HEK293 (cell line): ENCODE data around the gene LEFTY1.

Source experiments
- EGR2 ChIP-seq: fragments of 450-650 bp; formaldehyde crosslinking; IDR thresholded peaks from 2 replicates; pipeline ENCODE4 v1.5.1; 2016; ENCODE audit warnings: low read depth, missing biosample characterization, missing genetic modification characterization
- IKZF3 ChIP-seq: fragments of 450-650 bp; IDR thresholded peaks from 2 replicates; pipeline ENCODE4 v1.5.0; 2018; ENCODE audit warnings: missing biosample characterization, mild to moderate bottlenecking, missing genetic modification characterization, moderate library complexity
- KLF1 ChIP-seq: fragments of 450-650 bp; formaldehyde crosslinking; IDR thresholded peaks from 2 replicates; pipeline ENCODE4 v1.5.1; 2016; ENCODE audit warnings: missing biosample characterization, missing genetic modification characterization
- KLF10 ChIP-seq: fragments of 450-650 bp; IDR thresholded peaks from 2 replicates; pipeline ENCODE4 v1.5.1; 2018; ENCODE audit warnings: missing biosample characterization, mild to moderate bottlenecking, missing genetic modification characterization
- SP3 ChIP-seq: fragments of 450-650 bp; formaldehyde crosslinking; IDR thresholded peaks from 2 replicates; pipeline ENCODE4 v1.5.1; 2016; ENCODE audit warnings: missing biosample characterization, missing genetic modification characterization
- ZEB2 ChIP-seq: fragments of 450-650 bp; formaldehyde crosslinking; IDR thresholded peaks from 2 replicates; pipeline ENCODE4 v1.5.1; 2016; ENCODE audit warnings: missing biosample characterization, missing genetic modification characterization
- ZFHX2 ChIP-seq: fragments of 450-650 bp; formaldehyde crosslinking; conservative IDR thresholded peaks from 2 replicates; pipeline ENCODE4 v1.5.1; 2016; ENCODE audit warnings: missing biosample characterization, missing genetic modification characterization
- ZFP3 ChIP-seq: fragments of 450-650 bp; formaldehyde crosslinking; IDR thresholded peaks from 2 replicates; pipeline ENCODE4 v1.5.1; 2016; ENCODE audit warnings: low read depth, missing biosample characterization, missing genetic modification characterization
- ZFP37 ChIP-seq: fragments of 450-650 bp; formaldehyde crosslinking; IDR thresholded peaks from 2 replicates; pipeline ENCODE4 v1.5.1; 2016; ENCODE audit warnings: missing biosample characterization, missing genetic modification characterization
- ZFP69B ChIP-seq: fragments of 450-650 bp; formaldehyde crosslinking; IDR thresholded peaks from 2 replicates; pipeline ENCODE4 v1.5.1; 2016; ENCODE audit warnings: missing biosample characterization, missing genetic modification characterization
- ZNF2 ChIP-seq: fragments of 450-650 bp; formaldehyde crosslinking; IDR thresholded peaks from 2 replicates; pipeline ENCODE4 v1.5.1; 2016; ENCODE audit warnings: missing biosample characterization, missing genetic modification characterization
- ZNF335 ChIP-seq: fragments of 450-650 bp; formaldehyde crosslinking; conservative IDR thresholded peaks from 2 replicates; pipeline ENCODE4 v1.5.1; 2016; ENCODE audit warnings: missing biosample characterization, missing genetic modification characterization
- ZNF416 ChIP-seq: fragments of 450-650 bp; formaldehyde crosslinking; IDR thresholded peaks from 2 replicates; pipeline ENCODE4 v1.5.1; 2016; ENCODE audit warnings: missing biosample characterization, missing genetic modification characterization
- ZNF501 ChIP-seq: fragments of 450-650 bp; formaldehyde crosslinking; IDR thresholded peaks from 2 replicates; pipeline ENCODE4 v1.5.1; 2016; ENCODE audit warnings: missing biosample characterization, missing genetic modification characterization
- ZNF510 ChIP-seq: fragments of 450-650 bp; formaldehyde crosslinking; IDR thresholded peaks from 2 replicates; pipeline ENCODE4 v1.5.1; 2018; ENCODE audit warnings: mild to moderate bottlenecking, missing genetic modification characterization, missing biosample characterization; ENCODE audit not compliant: insufficient replicate concordance
- ZNF548 ChIP-seq: fragments of 450-650 bp; formaldehyde crosslinking; IDR thresholded peaks from 2 replicates; pipeline ENCODE4 v1.5.1; 2016; ENCODE audit warnings: missing biosample characterization, missing genetic modification characterization
- ZNF658 ChIP-seq: fragments of 450-650 bp; formaldehyde crosslinking; IDR thresholded peaks from 2 replicates; pipeline ENCODE4; 2016; ENCODE audit warnings: missing biosample characterization, missing genetic modification characterization
- ZNF677 ChIP-seq: fragments of 450-650 bp; IDR thresholded peaks from 2 replicates; pipeline ENCODE4 v1.5.0; 2018; ENCODE audit warnings: missing biosample characterization, mild to moderate bottlenecking, missing genetic modification characterization, moderate library complexity
- ZNF76 ChIP-seq: fragments of 450-650 bp; formaldehyde crosslinking; IDR thresholded peaks from 2 replicates; pipeline ENCODE4; 2016; ENCODE audit warnings: low read depth, missing biosample characterization, missing genetic modification characterization, borderline replicate concordance
- TF ChIP-seq, protein P1 (sequence below): fragments of 450-650 bp; formaldehyde crosslinking; IDR thresholded peaks from 2 replicates; pipeline ENCODE4 v1.5.1; 2017; ENCODE audit warnings: missing biosample characterization, missing genetic modification characterization
- TF ChIP-seq, protein P2 (sequence below): fragments of 450-650 bp; formaldehyde crosslinking; IDR thresholded peaks from 2 replicates; pipeline ENCODE4 v1.5.1; 2016; ENCODE audit warnings: missing biosample characterization, missing genetic modification characterization
- TF ChIP-seq, protein P3 (sequence below): fragments of 450-650 bp; formaldehyde crosslinking; IDR thresholded peaks from 2 replicates; pipeline ENCODE4 v1.5.1; 2016; ENCODE audit warnings: missing biosample characterization, missing genetic modification characterization, low read depth
- TF ChIP-seq, protein P4 (sequence below): fragments of 450-650 bp; formaldehyde crosslinking; IDR thresholded peaks from 2 replicates; pipeline ENCODE4 v1.5.1; 2016; ENCODE audit warnings: missing biosample characterization, missing genetic modification characterization
- TF ChIP-seq, protein P5 (sequence below): fragments of 450-650 bp; formaldehyde crosslinking; IDR thresholded peaks from 2 replicates; pipeline ENCODE4 v1.5.0; 2017; ENCODE audit warnings: missing biosample characterization, missing genetic modification characterization, borderline replicate concordance
- TF ChIP-seq, protein P6 (sequence below): fragments of 450-650 bp; formaldehyde crosslinking; IDR thresholded peaks from 2 replicates; pipeline ENCODE4 v1.5.1; 2016; ENCODE audit warnings: missing biosample characterization, missing genetic modification characterization
- TF ChIP-seq, protein P7 (sequence below): fragments of 450-650 bp; formaldehyde crosslinking; IDR thresholded peaks from 2 replicates; pipeline ENCODE4 v1.5.1; 2016; ENCODE audit warnings: missing biosample characterization, missing genetic modification characterization

The LEFTY1 gene

DNA sequence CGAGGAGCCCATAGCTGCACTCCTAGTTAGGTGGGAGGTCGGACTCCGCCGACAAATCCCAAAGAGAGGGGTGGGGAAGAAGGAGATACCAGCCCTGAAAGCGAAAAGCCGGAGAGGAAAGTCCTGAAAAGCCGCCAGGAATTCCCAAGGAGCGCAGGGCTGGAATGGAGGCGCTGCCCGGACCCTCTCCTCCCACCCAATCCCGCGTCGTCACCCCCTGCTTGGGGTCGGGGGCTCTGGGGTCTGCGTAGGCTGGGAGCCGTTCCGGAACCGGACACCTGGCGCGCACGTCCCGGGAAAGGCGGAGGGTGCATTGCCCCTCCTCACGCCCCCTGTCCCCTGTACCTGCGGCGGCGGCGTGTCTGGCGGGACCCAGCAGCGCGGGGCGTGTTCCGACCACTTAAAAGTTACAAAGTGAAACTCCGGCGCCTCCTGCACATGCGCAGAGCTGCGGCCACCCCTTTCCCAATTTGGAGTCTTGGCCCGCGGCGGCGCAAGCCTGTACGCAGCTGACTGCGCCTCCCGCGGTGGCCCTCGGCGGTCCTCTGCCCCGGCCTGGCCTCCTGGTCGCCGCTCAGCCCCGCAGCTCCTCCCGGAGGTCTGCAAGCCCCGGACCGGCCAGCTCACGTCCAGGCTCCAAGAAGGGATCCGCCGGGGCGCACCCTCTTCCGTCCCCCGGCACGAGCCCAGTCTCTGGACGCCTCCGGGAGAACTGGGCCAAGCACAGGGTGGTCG is 6.8 kb downstream of the LEFTY1 start, which contains the start of gene TMEM63A (continued):
- TF ChIP-seq, protein P1, sequence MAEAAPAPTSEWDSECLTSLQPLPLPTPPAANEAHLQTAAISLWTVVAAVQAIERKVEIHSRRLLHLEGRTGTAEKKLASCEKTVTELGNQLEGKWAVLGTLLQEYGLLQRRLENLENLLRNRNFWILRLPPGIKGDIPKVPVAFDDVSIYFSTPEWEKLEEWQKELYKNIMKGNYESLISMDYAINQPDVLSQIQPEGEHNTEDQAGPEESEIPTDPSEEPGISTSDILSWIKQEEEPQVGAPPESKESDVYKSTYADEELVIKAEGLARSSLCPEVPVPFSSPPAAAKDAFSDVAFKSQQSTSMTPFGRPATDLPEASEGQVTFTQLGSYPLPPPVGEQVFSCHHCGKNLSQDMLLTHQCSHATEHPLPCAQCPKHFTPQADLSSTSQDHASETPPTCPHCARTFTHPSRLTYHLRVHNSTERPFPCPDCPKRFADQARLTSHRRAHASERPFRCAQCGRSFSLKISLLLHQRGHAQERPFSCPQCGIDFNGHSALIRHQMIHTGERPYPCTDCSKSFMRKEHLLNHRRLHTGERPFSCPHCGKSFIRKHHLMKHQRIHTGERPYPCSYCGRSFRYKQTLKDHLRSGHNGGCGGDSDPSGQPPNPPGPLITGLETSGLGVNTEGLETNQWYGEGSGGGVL (tag by site-specific recombination), result peak; percentile 0; the same call in 1 of the 2 replicates
- TF ChIP-seq, protein P2, sequence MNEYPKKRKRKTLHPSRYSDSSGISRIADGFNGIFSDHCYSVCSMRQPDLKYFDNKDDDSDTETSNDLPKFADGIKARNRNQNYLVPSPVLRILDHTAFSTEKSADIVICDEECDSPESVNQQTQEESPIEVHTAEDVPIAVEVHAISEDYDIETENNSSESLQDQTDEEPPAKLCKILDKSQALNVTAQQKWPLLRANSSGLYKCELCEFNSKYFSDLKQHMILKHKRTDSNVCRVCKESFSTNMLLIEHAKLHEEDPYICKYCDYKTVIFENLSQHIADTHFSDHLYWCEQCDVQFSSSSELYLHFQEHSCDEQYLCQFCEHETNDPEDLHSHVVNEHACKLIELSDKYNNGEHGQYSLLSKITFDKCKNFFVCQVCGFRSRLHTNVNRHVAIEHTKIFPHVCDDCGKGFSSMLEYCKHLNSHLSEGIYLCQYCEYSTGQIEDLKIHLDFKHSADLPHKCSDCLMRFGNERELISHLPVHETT (tag by site-specific recombination), result 0 out of 2 replicates have a peak, but pooled peaks have one; percentile 16
- TF ChIP-seq ZNF416 (tag by site-specific recombination) (no peak), KLF1 (peak; percentile 65; the same call in 1 of the 2 replicates), EGR2 (tag by site-specific recombination) (peak; percentile 83), ZNF677 (tag by site-specific recombination) (no peak), ZNF2 (tag by site-specific recombination) (peak; percentile 98), ZFHX2 (tag by site-specific recombination) (peak; percentile 84), ZNF510 (tag by site-specific recombination) (no peak), ZNF548 (tag by site-specific recombination) (no peak), ZFP37 (peak; percentile 93; the same call in 1 of the 2 replicates), ZFP69B (tag by site-specific recombination) (peak; percentile 97), ZEB2 (tag by site-specific recombination) (peak; percentile 86), ZFP3 (tag by site-specific recombination) (no peak), ZNF501 (tag by site-specific recombination) (peak; percentile 94), IKZF3 (peak; percentile 55), ZNF335 (tag by site-specific recombination) (peak; percentile 87), SP3 (tag by site-specific recombination) (peak; percentile 80), KLF10 (tag by site-specific recombination) (peak; percentile 68), ZNF76 (tag by site-specific recombination) (peak; percentile 15; the same call in 1 of the 2 replicates), ZNF658 (tag by site-specific recombination) (no peak)
- TF ChIP-seq, protein P3, sequence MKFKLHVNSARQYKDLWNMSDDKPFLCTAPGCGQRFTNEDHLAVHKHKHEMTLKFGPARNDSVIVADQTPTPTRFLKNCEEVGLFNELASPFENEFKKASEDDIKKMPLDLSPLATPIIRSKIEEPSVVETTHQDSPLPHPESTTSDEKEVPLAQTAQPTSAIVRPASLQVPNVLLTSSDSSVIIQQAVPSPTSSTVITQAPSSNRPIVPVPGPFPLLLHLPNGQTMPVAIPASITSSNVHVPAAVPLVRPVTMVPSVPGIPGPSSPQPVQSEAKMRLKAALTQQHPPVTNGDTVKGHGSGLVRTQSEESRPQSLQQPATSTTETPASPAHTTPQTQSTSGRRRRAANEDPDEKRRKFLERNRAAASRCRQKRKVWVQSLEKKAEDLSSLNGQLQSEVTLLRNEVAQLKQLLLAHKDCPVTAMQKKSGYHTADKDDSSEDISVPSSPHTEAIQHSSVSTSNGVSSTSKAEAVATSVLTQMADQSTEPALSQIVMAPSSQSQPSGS (tag by site-specific recombination), result no peak
- TF ChIP-seq, protein P4, sequence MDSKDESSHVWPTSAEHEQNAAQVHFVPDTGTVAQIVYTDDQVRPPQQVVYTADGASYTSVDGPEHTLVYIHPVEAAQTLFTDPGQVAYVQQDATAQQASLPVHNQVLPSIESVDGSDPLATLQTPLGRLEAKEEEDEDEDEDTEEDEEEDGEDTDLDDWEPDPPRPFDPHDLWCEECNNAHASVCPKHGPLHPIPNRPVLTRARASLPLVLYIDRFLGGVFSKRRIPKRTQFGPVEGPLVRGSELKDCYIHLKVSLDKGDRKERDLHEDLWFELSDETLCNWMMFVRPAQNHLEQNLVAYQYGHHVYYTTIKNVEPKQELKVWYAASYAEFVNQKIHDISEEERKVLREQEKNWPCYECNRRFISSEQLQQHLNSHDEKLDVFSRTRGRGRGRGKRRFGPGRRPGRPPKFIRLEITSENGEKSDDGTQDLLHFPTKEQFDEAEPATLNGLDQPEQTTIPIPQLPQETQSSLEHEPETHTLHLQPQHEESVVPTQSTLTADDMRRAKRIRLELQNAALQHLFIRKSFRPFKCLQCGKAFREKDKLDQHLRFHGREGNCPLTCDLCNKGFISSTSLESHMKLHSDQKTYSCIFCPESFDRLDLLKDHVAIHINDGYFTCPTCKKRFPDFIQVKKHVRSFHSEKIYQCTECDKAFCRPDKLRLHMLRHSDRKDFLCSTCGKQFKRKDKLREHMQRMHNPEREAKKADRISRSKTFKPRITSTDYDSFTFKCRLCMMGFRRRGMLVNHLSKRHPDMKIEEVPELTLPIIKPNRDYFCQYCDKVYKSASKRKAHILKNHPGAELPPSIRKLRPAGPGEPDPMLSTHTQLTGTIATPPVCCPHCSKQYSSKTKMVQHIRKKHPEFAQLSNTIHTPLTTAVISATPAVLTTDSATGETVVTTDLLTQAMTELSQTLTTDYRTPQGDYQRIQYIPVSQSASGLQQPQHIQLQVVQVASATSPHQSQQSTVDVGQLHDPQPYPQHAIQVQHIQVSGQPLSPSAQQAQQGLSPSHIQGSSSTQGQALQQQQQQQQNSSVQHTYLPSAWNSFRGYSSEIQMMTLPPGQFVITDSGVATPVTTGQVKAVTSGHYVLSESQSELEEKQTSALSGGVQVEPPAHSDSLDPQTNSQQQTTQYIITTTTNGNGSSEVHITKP, result peak; percentile 51; the same call in 1 of the 2 replicates
- TF ChIP-seq, protein P5, sequence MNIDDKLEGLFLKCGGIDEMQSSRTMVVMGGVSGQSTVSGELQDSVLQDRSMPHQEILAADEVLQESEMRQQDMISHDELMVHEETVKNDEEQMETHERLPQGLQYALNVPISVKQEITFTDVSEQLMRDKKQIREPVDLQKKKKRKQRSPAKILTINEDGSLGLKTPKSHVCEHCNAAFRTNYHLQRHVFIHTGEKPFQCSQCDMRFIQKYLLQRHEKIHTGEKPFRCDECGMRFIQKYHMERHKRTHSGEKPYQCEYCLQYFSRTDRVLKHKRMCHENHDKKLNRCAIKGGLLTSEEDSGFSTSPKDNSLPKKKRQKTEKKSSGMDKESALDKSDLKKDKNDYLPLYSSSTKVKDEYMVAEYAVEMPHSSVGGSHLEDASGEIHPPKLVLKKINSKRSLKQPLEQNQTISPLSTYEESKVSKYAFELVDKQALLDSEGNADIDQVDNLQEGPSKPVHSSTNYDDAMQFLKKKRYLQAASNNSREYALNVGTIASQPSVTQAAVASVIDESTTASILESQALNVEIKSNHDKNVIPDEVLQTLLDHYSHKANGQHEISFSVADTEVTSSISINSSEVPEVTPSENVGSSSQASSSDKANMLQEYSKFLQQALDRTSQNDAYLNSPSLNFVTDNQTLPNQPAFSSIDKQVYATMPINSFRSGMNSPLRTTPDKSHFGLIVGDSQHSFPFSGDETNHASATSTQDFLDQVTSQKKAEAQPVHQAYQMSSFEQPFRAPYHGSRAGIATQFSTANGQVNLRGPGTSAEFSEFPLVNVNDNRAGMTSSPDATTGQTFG, result no peak
- TF ChIP-seq, protein P6, sequence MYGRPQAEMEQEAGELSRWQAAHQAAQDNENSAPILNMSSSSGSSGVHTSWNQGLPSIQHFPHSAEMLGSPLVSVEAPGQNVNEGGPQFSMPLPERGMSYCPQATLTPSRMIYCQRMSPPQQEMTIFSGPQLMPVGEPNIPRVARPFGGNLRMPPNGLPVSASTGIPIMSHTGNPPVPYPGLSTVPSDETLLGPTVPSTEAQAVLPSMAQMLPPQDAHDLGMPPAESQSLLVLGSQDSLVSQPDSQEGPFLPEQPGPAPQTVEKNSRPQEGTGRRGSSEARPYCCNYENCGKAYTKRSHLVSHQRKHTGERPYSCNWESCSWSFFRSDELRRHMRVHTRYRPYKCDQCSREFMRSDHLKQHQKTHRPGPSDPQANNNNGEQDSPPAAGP (tag by site-specific recombination), result peak; percentile 67
- TF ChIP-seq, protein P7, sequence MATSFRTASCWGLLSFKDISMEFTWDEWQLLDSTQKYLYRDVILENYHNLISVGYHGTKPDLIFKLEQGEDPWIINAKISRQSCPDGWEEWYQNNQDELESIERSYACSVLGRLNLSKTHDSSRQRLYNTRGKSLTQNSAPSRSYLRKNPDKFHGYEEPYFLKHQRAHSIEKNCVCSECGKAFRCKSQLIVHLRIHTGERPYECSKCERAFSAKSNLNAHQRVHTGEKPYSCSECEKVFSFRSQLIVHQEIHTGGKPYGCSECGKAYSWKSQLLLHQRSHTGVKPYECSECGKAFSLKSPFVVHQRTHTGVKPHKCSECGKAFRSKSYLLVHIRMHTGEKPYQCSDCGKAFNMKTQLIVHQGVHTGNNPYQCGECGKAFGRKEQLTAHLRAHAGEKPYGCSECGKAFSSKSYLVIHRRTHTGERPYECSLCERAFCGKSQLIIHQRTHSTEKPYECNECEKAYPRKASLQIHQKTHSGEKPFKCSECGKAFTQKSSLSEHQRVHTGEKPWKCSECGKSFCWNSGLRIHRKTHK (tag by site-specific recombination), result no peak
